ENCODE data around the gene LRSAM1.

GRCh38 chr9:127517620-127518019 lies 66.3 kb downstream of the LRSAM1 start:
- no peak for TF ChIP-seq CTCF (IDR thresholded peaks at IDR 0.05; ENCODE audit: low read depth, low read length)
- no peak for TF ChIP-seq POLR2A (IDR thresholded peaks at IDR 0.05; ENCODE audit: extremely low read depth, insufficient read length)

Measured in NB4 (cell line).